Activated T-cell treated with anti-CD3 and anti-CD28 coated beads for 4 hours (primary cell): ENCODE data around the gene CYP2B6.
"Not testable (repeated sequence)": the region's sequence is repeated elsewhere in the genome, so short reads cannot be mapped to it uniquely, and the experiment has no call there.

Experiments used
- DNase-seq: peaks from one replicate; pipeline ENCODE4 v3.0.0-alpha.2; 2020

Gene CYP2B6

GRCh38 chr19:41039806-41040205 lies 48.7 kb downstream of the CYP2B6 start:
- no peak for DNase-seq

GRCh38 chr19:41045095-41045494 lies 54.0 kb downstream of the CYP2B6 start:
- not testable (repeated sequence) for DNase-seq

- DNase-seq, result no peak
Observed at GRCh38 chr19:41050426-41050825, 59.3 kb downstream of the CYP2B6 start.

DNA sequence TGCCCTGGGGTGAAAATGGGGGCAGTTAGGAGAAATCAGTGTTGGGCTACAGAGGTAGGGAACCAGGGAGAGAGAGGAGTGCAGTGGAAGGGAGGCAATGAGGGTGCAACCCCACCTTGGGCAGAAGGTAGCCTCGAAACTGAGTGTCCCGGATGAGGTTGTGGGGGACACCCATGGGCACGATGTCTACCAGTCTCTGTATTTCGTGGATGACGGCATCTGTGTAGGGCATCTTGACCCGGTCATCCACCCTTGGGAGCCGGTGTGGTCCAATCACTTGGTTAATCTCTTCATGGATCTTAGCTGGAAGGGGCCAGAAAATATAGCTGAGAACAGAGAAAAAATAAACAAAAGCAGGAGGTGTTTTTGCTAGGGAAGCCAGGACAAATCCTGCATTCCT lies 61.1 kb downstream of the CYP2B6 start:
- not testable (repeated sequence) for DNase-seq

GRCh38 chr19:41053331-41053730 lies 62.2 kb downstream of the CYP2B6 start:
- DNase-seq, result not testable (repeated sequence)

DNA sequence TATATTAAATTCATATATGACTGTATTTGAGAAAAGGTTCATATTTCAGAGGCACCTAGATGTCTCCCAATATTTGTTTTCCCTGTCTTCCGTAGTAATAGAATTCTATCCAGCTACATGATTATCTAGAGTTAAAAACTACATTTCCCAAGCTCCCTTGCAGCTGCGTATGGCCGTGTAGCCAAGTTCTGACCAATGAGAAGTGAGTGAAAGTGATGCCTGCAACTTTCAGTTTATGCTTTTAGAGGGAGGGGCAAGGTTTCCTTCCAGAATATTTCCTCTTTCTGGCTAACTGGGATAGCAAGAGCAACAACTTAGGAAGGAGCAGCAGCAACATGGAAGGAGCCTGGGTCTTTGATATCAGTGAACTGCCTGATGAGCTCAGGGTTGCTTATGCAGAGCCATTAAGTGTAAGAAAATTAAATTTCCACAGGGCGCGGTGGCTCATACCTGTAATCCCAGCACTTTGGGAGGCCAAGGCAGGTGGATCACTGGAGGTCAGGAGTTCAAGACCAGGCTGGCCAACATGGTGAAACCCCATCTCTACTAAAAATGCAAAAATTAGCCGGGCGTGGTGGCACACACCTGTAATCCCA lies 74.0 kb downstream of the CYP2B6 start:
- DNase-seq, result no peak
